CD14-positive monocyte (primary cell): ENCODE data around the gene SUPV3L1. TPM values are rescaled to one million over a fixed set of nuclear protein-coding genes. Genes with fewer than 3 reads are reported as not detected.

Experiments used
- DNase-seq, 3 donors: peaks; one replicate each; pipeline ENCODE4 v3.0.0-alpha.2; 2011 to 2022
- H2AFZ ChIP-seq: 2 replicates; pipeline ENCODE4 v1.6.0; 2012; ENCODE audit warnings: mild to moderate bottlenecking, low read depth, low read length, inconsistent platforms; ENCODE audit not compliant: insufficient read depth, poor library complexity, severe bottlenecking
- H3K27ac ChIP-seq, 2 donors: 1 replicate in 1 of 2; 2 replicates in 1 of 2; pipeline ENCODE4 v1.5.1; 2012 to 2013; ENCODE audit warnings: low read length in 2 of 2, control low read depth in 1 of 2, inconsistent platforms in 1 of 2, low read depth in 1 of 2, mild to moderate bottlenecking in 1 of 2
- H3K27me3 ChIP-seq, 2 donors: one replicate each; pipeline versions ENCODE4 v1.6.0 to v1.6.1; 2011 to 2013; ENCODE audit warnings: low read length in 2 of 2; ENCODE audit not compliant: control insufficient read depth in 2 of 2, insufficient read depth in 2 of 2
- H3K36me3 ChIP-seq, 2 donors: replicated peaks in 1 of 2; 1 replicate in 1 of 2; 2 replicates in 1 of 2; pipeline versions ENCODE4 v1.5.1 to v1.6.1; 2012 to 2013; ENCODE audit warnings: low read length in 2 of 2, control low read depth in 1 of 2, inconsistent platforms in 1 of 2, mild to moderate bottlenecking in 1 of 2; ENCODE audit not compliant: insufficient read depth in 2 of 2, control insufficient read depth in 1 of 2
- H3K4me1 ChIP-seq, 2 donors: 1 replicate in 1 of 2; 2 replicates in 1 of 2; pipeline versions ENCODE4 v1.5.1 to v1.6.1; 2012 to 2013; ENCODE audit warnings: low read length in 2 of 2, control low read depth in 1 of 2, inconsistent platforms in 1 of 2, mild to moderate bottlenecking in 1 of 2, moderate library complexity in 1 of 2; ENCODE audit not compliant: insufficient read depth in 2 of 2, control insufficient read depth in 1 of 2
- H3K4me2 ChIP-seq: replicated peaks from 2 replicates; pipeline ENCODE3; 2012; ENCODE audit warnings: low read length, moderate library complexity, mild to moderate bottlenecking; ENCODE audit not compliant: poor library complexity, severe bottlenecking; ENCODE audit errors: extremely low read depth
- H3K4me3 ChIP-seq, 3 experiments: fragments of 200-600 bp in 1 of 3; sonication (generic) in 1 of 3; replicated peaks in 1 of 3; 1 replicate in 2 of 3; 2 replicates in 1 of 3; pipeline ENCODE4 v1.5.1; 2011 to 2013; ENCODE audit warnings: low read length in 3 of 3, mild to moderate bottlenecking in 3 of 3, control low read depth in 2 of 3, low read depth in 2 of 3, inconsistent platforms in 1 of 3, moderate library complexity in 1 of 3
- H3K79me2 ChIP-seq: 2 replicates; pipeline ENCODE4 v1.6.0; 2012; ENCODE audit warnings: mild to moderate bottlenecking, control low read depth, inconsistent platforms, low read length, moderate library complexity; ENCODE audit not compliant: insufficient read depth
- H3K9ac ChIP-seq: 2 replicates; pipeline ENCODE4 v1.6.0; 2017; ENCODE audit warnings: low read length, mild to moderate bottlenecking; ENCODE audit not compliant: insufficient read depth, poor library complexity, severe bottlenecking
- H3K9me3 ChIP-seq, 2 donors: replicated peaks in 1 of 2; 1 replicate in 1 of 2; 2 replicates in 1 of 2; pipeline versions ENCODE4 v1.5.1 to v1.6.1; 2012 to 2013; ENCODE audit warnings: low read length in 2 of 2, control low read depth in 1 of 2; ENCODE audit not compliant: control insufficient read depth in 1 of 2, insufficient read depth in 1 of 2
- H4K20me1 ChIP-seq: 2 replicates; pipeline ENCODE4 v1.6.0; 2012; ENCODE audit warnings: mild to moderate bottlenecking, low read length, control low read depth, moderate library complexity; ENCODE audit not compliant: insufficient read depth
- H3K27ac Mint-ChIP-seq, 7 donors: one replicate each; pipeline ENCODE4 v1.8.0; 2020; ENCODE audit warnings: mild to moderate bottlenecking in 7 of 7, mixed read lengths in 7 of 7, moderate library complexity in 6 of 7, inconsistent platforms in 2 of 7
- H3K27me3 Mint-ChIP-seq, 3 donors: one replicate each; pipeline ENCODE4 v1.8.0; 2021 to 2022; ENCODE audit warnings: low read depth in 3 of 3, mild to moderate bottlenecking in 3 of 3, mixed read lengths in 3 of 3, moderate library complexity in 3 of 3, inconsistent platforms in 1 of 3
- H3K36me3 Mint-ChIP-seq, 2 donors: one replicate each; pipeline ENCODE4 v1.8.0; 2020; ENCODE audit warnings: mixed read lengths in 2 of 2, inconsistent platforms in 1 of 2, mild to moderate bottlenecking in 1 of 2
- H3K4me1 Mint-ChIP-seq: one replicate; pipeline ENCODE4 v1.8.0; 2020; ENCODE audit warnings: mild to moderate bottlenecking, mixed read lengths
- H3K4me3 Mint-ChIP-seq, 2 donors: one replicate each; pipeline ENCODE4 v1.8.0; 2020; ENCODE audit warnings: mild to moderate bottlenecking in 2 of 2, mixed read lengths in 2 of 2, moderate library complexity in 1 of 2
- H3K9me3 Mint-ChIP-seq, 7 donors: one replicate each; pipeline ENCODE4 v1.8.0; 2020 to 2022; ENCODE audit warnings: mixed read lengths in 7 of 7, mild to moderate bottlenecking in 6 of 7, moderate library complexity in 6 of 7, inconsistent platforms in 2 of 7
- WGBS: methylation state at CpG from one replicate; pipeline ENCODE4 v1.1.5; 2013; ENCODE audit warnings: missing lambda C conversion rate; ENCODE audit not compliant: insufficient coverage; 5-methylcytosine and 5-hydroxymethylcytosine counted together
- intact Hi-C, 2 donors: fragments of 100-400 bp; cut with micrococcal nuclease; formaldehyde crosslinking; loops; one replicate each; pipeline versions ENCODE4 v1.15.0 to v1.15.1; 2023
- polyA plus RNA-seq, 3 donors: library from polyadenylated mRNA; depleted of rRNA in 1 of 3; unstranded in 2 of 3; stranded (reverse) in 1 of 3; fragments of 300-500 nt in 2 of 3; fragments of >200 nt in 1 of 3; fragmentation: Illumina TruSeq in 2 of 3; gene quantifications; 1 replicate in 2 of 3; 2 replicates in 1 of 3; pipeline ENCODE4 v1.2.3, GENCODE V29; 2012 to 2021
- TF ChIP-seq, protein P1 (sequence below): fragments of 200-600 bp; IDR thresholded peaks from one replicate; pipeline ENCODE4 v1.8.0; 2022; ENCODE audit warnings: antibody characterized with exemption, mild to moderate bottlenecking

The SUPV3L1 gene
- polyA plus RNA-seq, 3 donors: 6.8 to 18.8 (median 7.3) TPM

DNA sequence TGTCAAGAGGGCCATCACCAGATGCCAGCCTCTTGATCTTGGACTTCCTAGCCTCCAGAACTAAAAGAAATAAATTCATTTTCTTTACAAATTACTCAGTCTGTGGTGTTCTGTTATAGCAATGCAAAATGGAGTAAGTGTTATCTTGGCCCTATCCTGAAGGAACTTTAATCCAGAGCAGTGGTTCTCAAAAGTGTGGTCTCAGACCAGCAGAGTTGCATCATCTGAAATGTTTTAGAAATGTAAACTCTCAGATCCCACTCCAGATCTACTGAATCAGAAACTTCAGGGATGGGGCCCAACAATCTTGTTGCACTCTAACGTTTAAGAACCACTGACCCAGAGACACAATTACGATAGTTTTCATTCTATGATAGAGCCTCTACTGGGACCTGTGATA, 3.2 kb upstream of the SUPV3L1 start:
- WGBS: 100% methylated on average over 2 of the region's 2 CpGs
- peaks cover 0 to 2% (median 0%) of the 10 kb centered on the region in 3 donors for H3K27me3 Mint-ChIP-seq
- peaks cover 16% of the 10 kb centered on the region for H3K79me2 ChIP-seq
- TF ChIP-seq, protein P1, sequence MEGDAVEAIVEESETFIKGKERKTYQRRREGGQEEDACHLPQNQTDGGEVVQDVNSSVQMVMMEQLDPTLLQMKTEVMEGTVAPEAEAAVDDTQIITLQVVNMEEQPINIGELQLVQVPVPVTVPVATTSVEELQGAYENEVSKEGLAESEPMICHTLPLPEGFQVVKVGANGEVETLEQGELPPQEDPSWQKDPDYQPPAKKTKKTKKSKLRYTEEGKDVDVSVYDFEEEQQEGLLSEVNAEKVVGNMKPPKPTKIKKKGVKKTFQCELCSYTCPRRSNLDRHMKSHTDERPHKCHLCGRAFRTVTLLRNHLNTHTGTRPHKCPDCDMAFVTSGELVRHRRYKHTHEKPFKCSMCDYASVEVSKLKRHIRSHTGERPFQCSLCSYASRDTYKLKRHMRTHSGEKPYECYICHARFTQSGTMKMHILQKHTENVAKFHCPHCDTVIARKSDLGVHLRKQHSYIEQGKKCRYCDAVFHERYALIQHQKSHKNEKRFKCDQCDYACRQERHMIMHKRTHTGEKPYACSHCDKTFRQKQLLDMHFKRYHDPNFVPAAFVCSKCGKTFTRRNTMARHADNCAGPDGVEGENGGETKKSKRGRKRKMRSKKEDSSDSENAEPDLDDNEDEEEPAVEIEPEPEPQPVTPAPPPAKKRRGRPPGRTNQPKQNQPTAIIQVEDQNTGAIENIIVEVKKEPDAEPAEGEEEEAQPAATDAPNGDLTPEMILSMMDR: no peak
- no peak for DNase-seq
- peaks cover 2 to 18% of the 10 kb centered on the region in 2 donors for H3K36me3 ChIP-seq
- H3K4me2 ChIP-seq: no peak overlapping the region
- peaks cover 9 to 12% of the 10 kb centered on the region in 2 donors for H3K36me3 Mint-ChIP-seq
- no peak overlapping the region for H3K4me3 Mint-ChIP-seq
- H3K27ac ChIP-seq: no peak overlapping the region
- intact Hi-C loops: loop anchor here in 1 of 2 donors (10.0 kb wide), 1 partner anchor 52 kb away; the partner anchor contains the start of gene VPS26A
- H4K20me1 ChIP-seq: no peaks in the 10 kb centered on the region
- no peak overlapping the region for H3K4me3 ChIP-seq
- peaks cover 18% of the 10 kb centered on the region for H3K4me1 Mint-ChIP-seq
- no peak overlapping the region for H3K27ac Mint-ChIP-seq
- H3K4me1 ChIP-seq: peaks cover 18 to 22% of the 10 kb centered on the region in 2 donors
- no peaks in the 10 kb centered on the region for H3K27me3 ChIP-seq
- peaks cover 0 to 7% (median 4%) of the 10 kb centered on the region in 7 donors for H3K9me3 Mint-ChIP-seq
- H2AFZ ChIP-seq: no peak overlapping the region
- H3K9me3 ChIP-seq: no peaks in the 10 kb centered on the region
- H3K9ac ChIP-seq: no peak overlapping the region

DNA sequence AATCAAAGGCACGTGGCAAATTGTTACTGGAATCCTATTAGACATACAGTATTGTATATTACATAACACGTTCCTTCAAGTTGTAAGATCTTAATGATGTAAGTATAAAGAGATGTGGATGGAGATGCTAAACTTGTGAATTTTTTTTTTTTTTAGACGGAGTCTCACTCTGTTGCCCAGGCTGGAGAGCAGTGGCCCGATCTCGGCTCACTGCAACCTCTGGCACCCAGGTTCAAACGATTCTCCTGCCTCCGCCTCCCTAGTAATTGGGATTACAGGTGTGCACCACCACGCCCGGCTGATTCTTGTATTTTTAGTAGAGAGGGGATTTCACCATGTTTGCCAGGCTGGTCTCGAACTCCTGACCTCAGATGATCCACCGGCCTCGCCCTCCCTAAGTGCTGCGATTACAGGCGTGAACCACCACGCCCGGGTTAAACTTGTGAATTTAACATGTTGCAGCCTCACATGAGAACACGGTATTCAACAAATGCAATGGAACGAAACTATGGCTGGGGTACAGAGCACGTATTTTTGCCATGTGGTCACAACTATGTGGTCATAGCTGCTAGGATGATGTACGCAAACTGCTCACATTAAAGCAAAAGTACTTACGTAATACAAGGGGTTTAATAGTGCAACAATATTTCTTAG, 818 bp upstream of the SUPV3L1 start:
- peak overlapping the region; percentile 96 for H3K9ac ChIP-seq
- peak in 2 of 3 donors; percentile 63 to 79 for DNase-seq

More for the DNA sequence above, 818 bp upstream of the SUPV3L1 start:
- H3K9me3 ChIP-seq: no peaks in the 10 kb centered on the region
- Mint-ChIP-seq H3K36me3 (peaks cover 6 to 7% of the 10 kb centered on the region in 2 donors), H3K4me1 (peaks cover 18% of the 10 kb centered on the region), H3K27me3 (peaks cover 0 to 2% (median 0%) of the 10 kb centered on the region in 3 donors), H3K4me3 (peak overlapping the region; percentile 90 to 92), H3K9me3 (peaks cover 0 to 7% (median 4%) of the 10 kb centered on the region in 7 donors), H3K27ac (peak overlapping the region; percentile 99 to 100 (median 99))
- no peaks in the 10 kb centered on the region for H3K27me3 ChIP-seq
- TF ChIP-seq, protein P1: no peak
- peak overlapping the region; percentile 92 for H3K4me3 ChIP-seq
- peaks cover 0 to 18% of the 10 kb centered on the region in 2 donors for H3K36me3 ChIP-seq
- peaks cover 18 to 22% of the 10 kb centered on the region in 2 donors for H3K4me1 ChIP-seq
- peak overlapping the region; percentile 95 for H3K4me2 ChIP-seq
- H4K20me1 ChIP-seq: no peaks in the 10 kb centered on the region
- peak overlapping the region; percentile 93 for H2AFZ ChIP-seq
- WGBS: 31% methylated on average over 11 of the region's 21 CpGs
- intact Hi-C loops: loop anchor here in 1 of 2 donors (10.0 kb wide), 1 partner anchor 54 kb away; the partner anchor contains the start of gene VPS26A
- peak overlapping the region; percentile 82 to 96 for H3K27ac ChIP-seq
- peaks cover 38% of the 10 kb centered on the region for H3K79me2 ChIP-seq
